Stimulated activated naive CD8-positive, alpha-beta T cell treated with anti-CD3 and anti-CD28 coated beads, Interleukin-15, amount 100 ng/mL, for 72 hours (primary cell): ENCODE measurements around the gene HLA-DRA.
"Not testable (repeated sequence)": the region's sequence is repeated elsewhere in the genome, so short reads cannot be mapped to it uniquely, and the experiment has no call there.

ENCODE experiments used
- ATAC-seq: fragments of 150-1000 bp; cut with Tn5 transposase; 2 replicates; pipeline ENCODE4 v1.10.0; 2021; ENCODE audit warnings: mild to moderate bottlenecking, moderate library complexity
- DNase-seq, 2 donors: peaks; one replicate each; pipeline ENCODE4 v3.0.0; 2021 to 2022
- H3K27ac Mint-ChIP-seq, 2 donors: one replicate each; pipeline ENCODE4 v1.8.0; 2022; ENCODE audit warnings: mild to moderate bottlenecking in 2 of 2, mixed read lengths in 2 of 2, moderate library complexity in 2 of 2
- H3K27me3 Mint-ChIP-seq: one replicate; pipeline ENCODE4 v1.8.0; 2022; ENCODE audit warnings: mixed read lengths
- H3K4me1 Mint-ChIP-seq: one replicate; pipeline ENCODE4 v1.8.0; 2022; ENCODE audit warnings: mild to moderate bottlenecking, mixed read lengths
- H3K4me3 Mint-ChIP-seq, 2 donors: one replicate each; pipeline ENCODE4 v1.8.0; 2022; ENCODE audit warnings: mild to moderate bottlenecking in 2 of 2, mixed read lengths in 2 of 2, moderate library complexity in 1 of 2
- H3K9me3 Mint-ChIP-seq, 2 donors: one replicate each; pipeline ENCODE4 v1.8.0; 2022; ENCODE audit warnings: mixed read lengths in 2 of 2

HLA-DRA gene

DNA sequence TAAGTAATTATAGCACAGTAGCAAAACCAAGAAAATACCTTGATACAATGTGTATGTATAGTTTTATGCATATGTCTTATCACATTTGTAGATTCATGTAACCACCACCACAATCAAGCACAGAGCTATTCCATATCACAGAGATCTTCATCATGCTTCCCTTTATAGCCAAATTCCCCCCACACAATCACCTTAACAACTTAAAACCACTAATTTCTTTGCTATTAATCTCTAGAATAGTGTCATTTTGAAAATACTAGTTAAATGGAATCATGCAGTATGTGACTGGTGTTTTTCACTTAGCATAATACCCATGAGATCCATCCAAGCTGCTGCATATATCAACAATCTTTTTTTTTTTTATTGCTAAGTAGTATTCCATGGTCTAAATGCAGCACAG, 8.2 kb downstream of the HLA-DRA start:
- ATAC-seq: no peak
- peaks cover 16 to 17% of the 10 kb centered on the region in 2 donors for H3K9me3 Mint-ChIP-seq
- peaks cover 41% of the 10 kb centered on the region for H3K27me3 Mint-ChIP-seq

DNA sequence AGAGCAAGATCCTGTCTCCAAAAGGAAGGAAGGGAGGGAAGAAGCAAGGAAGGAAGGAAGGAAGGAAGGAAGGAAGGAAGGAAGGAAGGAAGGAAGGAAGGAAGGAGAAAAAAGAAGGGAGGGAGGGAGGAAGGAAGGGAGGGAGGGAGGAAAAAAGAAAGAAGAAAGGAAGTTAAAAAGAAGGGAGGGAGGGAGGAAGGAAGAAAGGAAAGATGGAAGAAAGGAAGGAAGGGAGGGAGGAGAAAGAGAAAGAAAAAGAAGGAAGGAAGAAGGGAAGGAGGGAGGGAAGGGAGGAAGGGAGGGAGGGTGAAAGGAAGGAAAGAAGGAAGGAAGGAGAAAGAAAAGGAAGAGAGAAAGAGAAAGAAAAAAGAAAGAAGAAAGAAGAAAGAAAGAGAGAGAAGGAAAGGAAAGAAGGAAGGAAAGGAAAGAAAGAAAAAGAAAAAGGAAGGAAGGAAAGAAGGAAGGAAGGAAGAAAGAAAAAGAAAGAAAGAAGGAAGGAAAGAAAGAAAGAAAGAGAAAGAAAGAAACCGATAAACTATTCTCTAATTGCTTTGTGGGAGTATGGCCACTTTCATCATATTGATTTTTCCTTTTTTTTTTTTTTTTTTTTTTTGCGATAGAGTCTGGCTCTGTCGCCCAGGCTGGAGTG, 9.5 kb downstream of the HLA-DRA start:
- DNase-seq: no peak
- no peak for ATAC-seq
- H3K4me3 Mint-ChIP-seq: no peak overlapping the region
- H3K27me3 Mint-ChIP-seq: peaks cover 35% of the 10 kb centered on the region
- no peaks in the 10 kb centered on the region for H3K4me1 Mint-ChIP-seq
- peak overlapping the region in 1 of 2 donors; percentile 75 for H3K27ac Mint-ChIP-seq
- H3K9me3 Mint-ChIP-seq: peaks cover 16 to 27% of the 10 kb centered on the region in 2 donors

More for the DNA sequence above, 8.2 kb downstream of the HLA-DRA start:
- H3K27ac Mint-ChIP-seq: no peak overlapping the region
- no peaks in the 10 kb centered on the region for H3K4me1 Mint-ChIP-seq
- no peak overlapping the region for H3K4me3 Mint-ChIP-seq
- no peak for DNase-seq

DNA sequence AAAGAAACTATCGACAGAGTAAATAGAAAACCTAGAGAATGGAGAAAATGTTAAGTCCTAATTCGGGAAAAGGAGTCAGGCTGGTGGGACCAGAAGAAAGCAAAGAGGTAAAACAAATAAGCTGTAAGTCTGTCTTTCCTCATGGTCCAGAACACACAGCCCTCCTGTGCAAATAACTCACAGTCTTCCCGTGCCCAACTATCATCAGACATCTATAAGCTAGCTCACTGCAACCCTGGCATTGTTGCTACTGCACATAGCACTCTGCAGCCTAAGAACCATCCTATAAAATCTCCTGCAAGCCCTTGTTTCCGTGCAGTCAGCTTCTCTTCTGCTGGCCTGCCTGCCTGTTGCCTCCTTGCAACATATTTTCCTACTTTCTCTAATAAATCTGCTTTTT, 17.4 kb downstream of the HLA-DRA start:
- Mint-ChIP-seq H3K4me1 (peaks cover 13% of the 10 kb centered on the region), H3K27me3 (peaks cover 57% of the 10 kb centered on the region), H3K4me3 (no peak overlapping the region), H3K9me3 (peaks cover 7 to 20% of the 10 kb centered on the region in 2 donors), H3K27ac (no peak overlapping the region)
- DNase-seq (no peak), ATAC-seq (no peak)

DNA sequence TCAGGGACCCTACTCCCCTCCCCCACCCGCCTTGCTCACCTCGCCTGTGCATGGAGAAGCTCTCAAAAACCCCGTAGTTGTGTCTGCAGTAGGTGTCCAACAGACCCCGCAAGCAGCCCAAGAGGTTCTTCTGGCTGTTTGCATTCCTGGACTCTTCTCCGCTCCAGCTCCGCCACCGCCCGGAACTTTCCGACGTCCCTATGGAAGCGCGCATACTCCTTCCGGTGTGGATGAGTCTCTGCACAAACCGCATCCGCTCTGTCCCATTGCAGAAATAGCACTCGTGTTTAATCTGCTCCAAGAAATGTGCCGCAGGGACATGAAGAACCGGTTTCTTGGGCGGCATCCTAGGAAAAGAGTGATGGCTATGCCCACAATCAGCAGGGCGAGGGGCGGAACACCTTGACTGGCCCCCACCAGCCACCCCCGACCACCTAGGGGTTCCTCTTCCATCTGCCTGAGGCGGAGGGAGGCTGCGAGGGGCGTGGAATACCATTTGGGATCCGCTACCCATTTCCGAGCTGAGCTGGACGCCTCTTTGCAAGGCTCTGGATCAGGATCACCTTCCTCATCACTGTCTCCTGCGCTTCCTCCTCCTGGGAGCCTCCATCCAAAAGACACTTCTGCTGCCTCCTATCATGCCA, 20.2 kb downstream of the HLA-DRA start:
- Mint-ChIP-seq H3K27ac (no peak overlapping the region), H3K27me3 (peaks cover 56% of the 10 kb centered on the region), H3K4me1 (peaks cover 19% of the 10 kb centered on the region), H3K4me3 (peak overlapping the region; percentile 12 to 76), H3K9me3 (peaks cover 4% of the 10 kb centered on the region in 2 donors)
- ATAC-seq (no peak), DNase-seq (no peak)

DNA sequence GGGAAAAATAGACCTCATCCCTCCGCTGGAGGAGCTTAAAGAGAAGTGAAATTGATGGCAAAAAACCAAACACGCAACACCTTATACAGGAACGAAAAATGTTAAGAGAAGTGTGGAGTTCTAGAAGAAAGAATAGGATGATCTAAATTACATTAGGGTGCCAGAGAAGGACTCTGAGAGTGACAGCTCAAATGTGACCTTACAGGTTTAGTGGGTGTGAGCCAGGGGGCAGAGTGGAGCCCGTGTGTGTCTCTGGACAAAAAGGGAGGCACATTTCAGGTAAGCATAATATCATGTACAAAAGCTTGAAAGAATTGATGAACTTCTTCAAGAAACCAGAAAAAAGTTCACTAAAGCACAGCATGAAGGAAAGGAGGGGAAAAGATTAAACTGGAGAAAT, 20.8 kb downstream of the HLA-DRA start:
- peaks cover 61% of the 10 kb centered on the region for H3K27me3 Mint-ChIP-seq
- ATAC-seq (no peak), DNase-seq (no peak)
- H3K27ac Mint-ChIP-seq: no peak overlapping the region
- H3K4me1 Mint-ChIP-seq: peaks cover 19% of the 10 kb centered on the region
- peaks cover 10% of the 10 kb centered on the region in 2 donors for H3K9me3 Mint-ChIP-seq
- H3K4me3 Mint-ChIP-seq: peak overlapping the region in 1 of 2 donors; percentile 76

DNA sequence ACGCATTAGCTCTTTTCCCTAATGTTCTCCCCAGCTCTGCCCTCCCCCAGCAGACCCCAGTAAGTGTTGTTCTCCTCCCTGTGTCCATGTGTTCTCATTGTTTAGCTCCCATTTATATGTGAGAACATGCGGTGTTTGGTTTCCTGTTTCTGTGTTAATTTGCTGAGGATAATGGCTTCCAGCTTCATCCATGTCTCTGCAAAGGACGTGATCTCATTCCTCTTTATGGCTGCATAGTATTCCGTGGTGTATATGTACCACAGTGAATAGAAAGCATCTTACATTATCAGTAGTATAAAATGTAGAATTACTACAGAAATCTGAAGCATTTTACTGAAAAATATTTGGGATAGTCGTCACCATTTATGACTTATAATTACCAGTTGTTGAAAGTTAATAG, 21.8 kb downstream of the HLA-DRA start:
- Mint-ChIP-seq H3K4me1 (peaks cover 19% of the 10 kb centered on the region), H3K27me3 (peaks cover 53% of the 10 kb centered on the region), H3K9me3 (peaks cover 13 to 15% of the 10 kb centered on the region in 2 donors), H3K27ac (no peak overlapping the region), H3K4me3 (no peak overlapping the region)
- DNase-seq (no peak), ATAC-seq (no peak)

DNA sequence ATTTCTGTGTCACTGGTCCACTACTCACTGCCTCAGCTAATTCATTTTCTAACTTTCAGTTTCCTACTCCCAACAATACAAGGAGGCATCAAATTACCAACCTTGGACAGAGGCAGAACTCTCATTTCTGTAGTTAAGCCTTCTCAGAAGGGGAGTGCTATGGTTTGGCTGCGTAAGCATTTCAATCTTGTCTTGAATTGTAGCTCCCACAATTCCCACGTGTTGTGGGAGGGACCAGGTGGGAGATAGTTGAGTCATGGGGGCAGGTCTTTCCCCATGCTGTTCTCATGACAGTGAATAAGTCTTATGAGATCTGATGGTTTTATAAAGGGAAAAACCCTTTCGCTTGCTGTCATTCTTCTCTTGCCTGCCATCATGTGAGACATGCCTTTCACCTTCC, 22.9 kb downstream of the HLA-DRA start:
- Mint-ChIP-seq H3K9me3 (peaks cover 18% of the 10 kb centered on the region in 2 donors), H3K4me1 (peaks cover 19% of the 10 kb centered on the region), H3K4me3 (no peak overlapping the region), H3K27me3 (peaks cover 43% of the 10 kb centered on the region), H3K27ac (no peak overlapping the region)
- peak in 1 of 2 donors; percentile 79 for DNase-seq
- peak; percentile 99 for ATAC-seq

DNA sequence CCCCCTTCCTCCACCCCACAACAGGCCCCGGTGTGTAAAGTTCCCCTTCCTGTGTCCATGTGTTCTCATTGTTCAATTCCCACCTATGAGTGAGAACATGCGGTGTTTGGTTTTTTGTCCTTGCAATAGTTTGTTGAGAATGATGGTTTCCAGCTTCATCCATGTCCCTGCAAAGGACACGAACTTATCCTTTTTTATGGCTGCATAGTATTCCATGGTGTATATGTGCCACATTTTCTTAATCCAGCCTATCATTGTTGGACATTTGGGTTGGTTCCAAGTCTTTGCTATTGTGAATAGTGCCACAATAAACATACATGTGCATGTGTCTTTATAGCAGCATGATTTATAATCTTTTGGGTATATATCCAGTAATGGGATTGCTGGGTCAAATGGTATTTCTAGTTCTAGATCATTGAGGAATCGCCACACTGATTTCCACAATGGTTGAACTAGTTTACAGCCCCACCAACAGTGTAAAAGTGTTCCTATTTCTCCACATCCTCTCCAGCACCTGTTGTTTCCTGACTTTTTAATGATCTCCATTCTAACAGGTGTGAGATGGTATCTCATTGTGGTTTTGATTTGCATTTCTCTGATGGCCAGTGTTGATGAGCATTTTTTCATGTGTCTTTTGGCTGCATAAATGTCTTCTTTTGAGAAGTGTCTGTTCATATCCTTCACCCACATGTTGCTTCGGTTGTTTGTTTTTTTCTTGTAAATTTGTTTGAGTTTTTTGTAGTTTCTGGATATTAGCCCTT, 28.2 kb downstream of the HLA-DRA start:
- Mint-ChIP-seq H3K27me3 (peaks cover 41% of the 10 kb centered on the region), H3K9me3 (peaks cover 18% of the 10 kb centered on the region in 2 donors)
- DNase-seq, ATAC-seq, H3K27ac Mint-ChIP-seq, H3K4me3 Mint-ChIP-seq, H3K4me1 Mint-ChIP-seq: not testable (repeated sequence)

DNA sequence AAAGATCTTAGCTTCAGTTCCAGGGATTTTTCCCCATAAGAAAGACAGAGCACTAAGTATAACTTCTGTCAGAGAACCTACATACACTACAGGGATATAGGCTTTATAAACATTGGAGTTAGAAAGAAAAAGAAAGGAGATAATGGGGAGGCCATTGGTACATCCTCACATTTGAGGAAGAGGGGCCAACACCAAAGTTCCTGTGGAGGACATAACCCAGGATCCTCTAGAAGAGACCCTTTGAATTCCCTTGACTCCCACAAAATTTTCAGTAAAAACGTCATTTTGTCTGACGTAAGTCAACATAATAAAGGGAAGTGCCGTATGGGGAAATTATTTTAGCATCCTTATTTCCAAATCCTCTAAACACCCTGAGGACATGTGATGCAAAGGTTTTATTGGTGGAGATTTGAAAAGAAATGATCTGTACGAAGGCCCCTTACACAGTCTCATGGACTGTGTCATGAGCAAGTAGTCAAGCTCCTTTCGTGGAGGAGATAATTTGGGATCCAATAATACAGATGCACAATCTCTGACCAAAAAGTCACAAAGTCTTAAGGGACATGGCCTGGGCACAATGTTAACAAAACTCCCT, 33.2 kb downstream of the HLA-DRA start:
- H3K27me3 Mint-ChIP-seq: peaks cover 46% of the 10 kb centered on the region
- no peak for ATAC-seq
- DNase-seq: no peak
- H3K9me3 Mint-ChIP-seq: no peaks in the 10 kb centered on the region
- H3K27ac Mint-ChIP-seq: no peak overlapping the region
- no peak overlapping the region for H3K4me3 Mint-ChIP-seq
- peaks cover 6% of the 10 kb centered on the region for H3K4me1 Mint-ChIP-seq

DNA sequence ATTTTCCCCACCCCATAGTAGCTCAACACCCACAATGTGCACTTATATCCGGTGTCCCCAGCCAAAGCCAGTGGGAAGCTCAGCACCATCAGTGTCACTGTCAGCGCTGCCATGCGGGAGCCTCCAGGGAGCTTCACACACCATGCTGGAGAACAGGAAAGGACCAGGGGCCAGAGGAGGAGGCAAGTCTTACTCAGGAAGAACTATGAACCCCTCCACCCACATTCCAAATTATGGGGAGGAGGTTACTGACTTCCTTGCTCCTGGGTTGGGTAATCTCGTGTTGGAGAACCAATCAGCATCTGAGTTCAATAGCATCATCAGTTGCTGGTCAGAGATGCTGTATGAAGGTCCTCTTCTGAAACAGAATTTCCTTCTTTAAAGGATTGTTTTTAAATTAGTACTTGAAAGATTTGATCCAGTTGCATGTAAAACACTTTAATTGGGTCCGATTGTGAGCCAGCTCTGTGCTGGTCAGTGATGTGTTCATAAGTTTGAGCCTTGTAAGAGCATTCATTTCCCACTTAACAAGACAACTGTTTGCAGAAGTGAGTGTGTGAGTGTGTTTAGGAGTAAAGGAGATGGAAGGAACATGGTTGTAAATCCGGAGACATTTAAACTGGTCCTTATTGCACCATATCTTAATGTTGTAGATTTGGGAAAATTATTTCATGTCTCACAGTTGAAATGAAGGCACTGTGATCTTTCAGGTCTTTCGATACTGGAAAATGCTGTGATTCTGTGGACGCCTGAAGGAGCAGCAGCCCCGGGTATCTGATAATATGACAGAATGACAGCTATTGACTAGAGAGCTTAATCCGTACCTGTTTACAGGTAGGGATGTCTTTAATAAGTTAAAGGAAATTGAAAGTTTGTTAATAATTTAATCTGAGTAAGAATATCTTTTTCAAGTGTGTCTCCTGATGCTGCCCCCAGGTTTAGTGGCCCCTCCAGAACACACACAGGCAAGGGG, 34.0 kb downstream of the HLA-DRA start:
- not testable (repeated sequence) for H3K27ac Mint-ChIP-seq, DNase-seq

DNA sequence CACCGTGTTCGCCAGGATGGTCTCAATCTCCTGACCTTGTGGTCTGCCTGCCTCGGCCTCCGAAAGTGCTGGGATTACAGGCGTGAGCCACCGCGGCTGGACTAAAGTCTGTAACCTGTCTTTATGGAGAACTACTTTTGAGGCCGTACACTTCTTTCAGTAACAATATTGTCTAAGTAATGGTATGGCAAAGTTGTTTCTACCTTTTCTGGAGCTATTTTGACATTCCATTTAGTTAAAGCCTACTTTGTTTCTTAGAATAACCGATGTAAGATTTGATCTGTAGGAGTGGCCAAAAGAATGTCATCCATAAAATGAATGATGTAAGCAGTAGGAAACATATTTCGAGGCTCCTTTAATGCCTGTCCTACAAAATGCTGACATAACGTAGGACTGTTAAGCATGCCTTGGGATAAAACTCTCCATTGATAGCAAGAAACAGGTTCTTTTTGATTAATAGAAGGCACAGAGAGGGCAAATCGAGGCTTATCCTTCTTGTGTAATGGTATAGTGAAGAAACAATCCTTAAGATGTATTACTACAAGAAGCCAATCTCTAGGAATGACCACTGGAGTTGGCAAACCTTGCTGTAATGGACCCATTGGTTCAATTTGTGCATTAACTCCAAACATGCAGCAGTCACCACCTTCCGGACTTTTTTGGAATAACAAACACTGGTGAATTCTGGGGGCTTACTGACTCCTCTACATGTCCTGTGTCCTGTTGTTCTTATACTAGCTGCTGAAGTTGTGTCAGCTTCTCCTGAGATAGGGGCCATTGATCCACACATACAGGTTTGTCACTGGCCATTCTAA, 35.9 kb downstream of the HLA-DRA start:
- Mint-ChIP-seq H3K4me1 (peaks cover 6% of the 10 kb centered on the region), H3K27ac (no peak overlapping the region), H3K4me3 (no peak overlapping the region), H3K27me3 (peaks cover 40% of the 10 kb centered on the region), H3K9me3 (no peaks in the 10 kb centered on the region)
- DNase-seq (no peak), ATAC-seq (no peak)

More for the DNA sequence above, 34.0 kb downstream of the HLA-DRA start:
- H3K4me3 Mint-ChIP-seq, H3K9me3 Mint-ChIP-seq, H3K4me1 Mint-ChIP-seq: not testable (repeated sequence)
- H3K27me3 Mint-ChIP-seq: peaks cover 46% of the 10 kb centered on the region
- ATAC-seq: peak; percentile 56

DNA sequence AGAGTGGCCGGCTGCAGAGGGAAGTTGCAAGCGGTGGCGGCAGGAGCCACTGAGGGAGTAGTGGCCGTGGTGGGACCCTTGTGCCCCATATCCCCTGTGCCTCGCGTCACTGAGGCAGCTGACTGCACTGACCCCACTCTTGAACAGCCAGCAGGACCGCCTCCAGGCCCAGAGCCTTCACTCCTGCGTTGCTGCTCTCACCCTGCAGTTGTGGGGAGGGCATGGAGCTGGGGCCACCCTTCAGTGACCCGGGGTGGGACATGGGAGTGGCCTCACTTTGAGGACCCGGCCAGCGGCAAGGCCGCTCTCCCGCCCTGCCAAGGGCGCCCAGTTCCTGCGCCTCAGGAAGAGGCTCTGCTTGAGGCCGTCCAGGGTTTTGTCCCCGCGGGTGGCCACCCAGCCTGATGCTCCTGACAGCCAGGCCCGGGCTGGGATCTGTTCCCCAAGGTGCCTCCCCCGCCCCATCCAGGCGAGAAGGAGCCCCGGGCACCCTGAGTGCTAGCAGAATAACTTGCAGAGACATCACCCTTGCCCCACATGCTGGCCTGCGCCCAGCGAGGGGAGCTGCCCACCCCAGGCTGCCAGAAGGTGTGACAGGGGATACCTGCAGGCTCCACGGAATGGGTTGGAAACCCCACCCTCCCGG, 44.4 kb downstream of the HLA-DRA start:
- H3K4me1 Mint-ChIP-seq: no peaks in the 10 kb centered on the region
- H3K4me3 Mint-ChIP-seq: no peak overlapping the region
- no peaks in the 10 kb centered on the region for H3K9me3 Mint-ChIP-seq
- peaks cover 8% of the 10 kb centered on the region for H3K27me3 Mint-ChIP-seq
- DNase-seq: no peak
- no peak overlapping the region for H3K27ac Mint-ChIP-seq
- ATAC-seq: no peak

DNA sequence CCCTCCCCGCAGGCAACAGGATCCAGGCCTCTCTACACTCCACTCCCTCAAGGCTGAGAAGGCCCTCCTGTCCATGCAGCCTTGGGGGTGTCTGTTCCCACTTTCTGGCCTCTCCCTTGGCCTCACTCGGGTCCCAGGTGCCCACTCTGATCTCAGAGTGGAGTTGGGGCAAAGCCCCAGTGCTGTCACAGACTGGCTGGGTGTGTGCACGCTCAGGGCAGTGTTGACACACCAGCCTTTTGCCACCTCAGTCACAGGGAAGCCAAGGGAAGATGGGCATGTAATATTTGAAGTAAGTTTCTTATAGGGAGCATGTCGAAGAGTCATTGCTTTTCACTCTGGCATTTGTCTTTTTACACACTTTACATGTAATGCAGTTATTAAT, 44.9 kb downstream of the HLA-DRA start:
- H3K27me3 Mint-ChIP-seq: peaks cover 8% of the 10 kb centered on the region
- no peaks in the 10 kb centered on the region for H3K4me1 Mint-ChIP-seq
- no peak overlapping the region for H3K4me3 Mint-ChIP-seq
- DNase-seq: no peak
- no peak overlapping the region for H3K27ac Mint-ChIP-seq
- no peaks in the 10 kb centered on the region for H3K9me3 Mint-ChIP-seq
- ATAC-seq: no peak

DNA sequence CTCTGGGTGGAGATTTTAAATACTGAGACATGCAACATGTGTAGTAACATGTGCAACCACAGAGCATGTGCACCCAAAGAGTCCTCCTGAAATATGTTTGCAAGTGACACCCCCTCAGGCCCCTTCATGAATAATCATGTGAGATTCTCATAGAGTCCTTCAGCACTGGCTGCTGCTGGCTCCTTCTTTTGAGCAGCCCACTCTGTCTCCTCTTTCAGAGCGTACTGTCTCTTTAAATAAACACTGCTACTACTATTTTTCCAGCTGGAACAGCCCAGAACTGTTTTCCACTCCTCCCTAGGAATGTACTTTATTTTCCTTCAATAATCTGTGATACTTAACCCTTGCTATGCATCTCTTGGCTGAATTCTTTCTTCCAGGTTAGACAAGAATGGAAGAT, 48.4 kb downstream of the HLA-DRA start:
- Mint-ChIP-seq H3K9me3 (no peaks in the 10 kb centered on the region), H3K4me3 (no peak overlapping the region), H3K4me1 (no peaks in the 10 kb centered on the region)

More for the DNA sequence above, 48.4 kb downstream of the HLA-DRA start:
- H3K27me3 Mint-ChIP-seq: peaks cover 8% of the 10 kb centered on the region
- DNase-seq (no peak), ATAC-seq (no peak)
- no peak overlapping the region for H3K27ac Mint-ChIP-seq
